Measurements from ENCODE around the gene TUBAL3.
"Not testable (repeated sequence)": the region's sequence is repeated elsewhere in the genome, so short reads cannot be mapped to it uniquely, and the experiment has no call there.

The TUBAL3 gene

GRCh38 chr10:5419466-5420094 is 15.0 kb upstream of the TUBAL3 start:
- DNase-seq, result no peak

DNA sequence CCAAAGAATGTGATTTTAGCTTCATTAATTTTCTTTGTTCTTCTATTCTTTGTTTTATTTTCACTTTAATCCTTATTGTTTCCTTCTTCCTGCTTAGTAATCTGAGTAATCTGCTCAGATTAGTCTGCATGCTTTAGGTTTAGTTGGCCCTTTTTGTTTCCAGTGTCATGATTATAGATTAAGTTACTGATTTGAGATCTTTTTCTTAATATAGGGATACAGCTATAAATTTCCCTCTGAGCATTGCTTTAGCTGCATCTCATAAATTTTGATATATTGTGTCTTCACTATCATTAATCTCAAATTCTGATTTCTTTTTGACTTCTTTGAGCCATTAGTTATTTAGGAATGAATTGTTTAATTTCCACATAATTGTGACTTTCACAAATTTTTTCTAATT is 14.0 kb upstream of the TUBAL3 start:
- no peak for DNase-seq

- no peak for DNase-seq
These were observed 12.4 kb upstream of the TUBAL3 start for GRCh38 chr10:5416981-5417380.

GRCh38 chr10:5413012-5413938 is 8.6 kb upstream of the TUBAL3 start:
- DNase-seq, result no peak

GRCh38 chr10:5412277-5412941 is 7.8 kb upstream of the TUBAL3 start, which contains the start of gene NET1:
TSS of gene NET1 (plus strand) at chr10:5412557. CDS start at chr10:5412693, 136 bp downstream.
- peak; percentile 85 for DNase-seq

DNA sequence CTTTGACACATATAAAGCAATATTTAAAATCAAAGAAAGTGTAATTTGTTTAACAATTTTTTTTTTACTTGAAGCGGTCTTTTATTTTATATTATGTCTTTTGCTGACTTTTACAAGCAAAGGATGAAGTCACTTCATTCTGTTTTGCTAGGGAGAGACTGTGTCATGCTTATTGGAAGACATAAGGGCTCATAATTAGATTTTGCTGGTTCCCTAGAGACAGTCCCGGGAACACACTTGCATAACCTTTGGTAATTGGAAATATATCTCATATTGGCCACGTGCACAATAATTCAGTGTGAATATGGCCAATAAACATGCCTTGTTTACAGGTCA is 7.3 kb upstream of the TUBAL3 start:
- DNase-seq, result no peak

GRCh38 chr10:5410787-5411186 is 6.2 kb upstream of the TUBAL3 start:
- not testable (repeated sequence) for DNase-seq

DNA sequence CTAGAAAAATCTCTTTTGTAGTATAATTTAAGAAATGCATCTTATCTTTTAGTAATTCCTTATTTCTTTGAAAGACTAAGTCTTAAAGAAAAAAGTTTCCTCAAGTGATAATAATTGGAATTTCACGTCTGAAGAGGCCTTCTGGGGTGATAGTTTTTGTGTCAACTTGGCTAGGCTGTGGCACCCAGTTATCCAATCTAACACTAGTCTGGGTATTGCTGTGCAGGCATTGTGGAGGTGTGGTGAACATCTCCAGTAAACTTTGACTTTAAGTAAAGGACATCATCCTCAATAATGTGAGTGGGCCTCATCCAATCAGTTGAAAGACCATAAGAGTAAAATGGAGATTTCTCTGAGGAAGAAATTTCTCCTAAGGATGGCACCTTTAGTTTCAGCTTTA is 2.3 kb upstream of the TUBAL3 start:
- DNase-seq, result no peak

DNA sequence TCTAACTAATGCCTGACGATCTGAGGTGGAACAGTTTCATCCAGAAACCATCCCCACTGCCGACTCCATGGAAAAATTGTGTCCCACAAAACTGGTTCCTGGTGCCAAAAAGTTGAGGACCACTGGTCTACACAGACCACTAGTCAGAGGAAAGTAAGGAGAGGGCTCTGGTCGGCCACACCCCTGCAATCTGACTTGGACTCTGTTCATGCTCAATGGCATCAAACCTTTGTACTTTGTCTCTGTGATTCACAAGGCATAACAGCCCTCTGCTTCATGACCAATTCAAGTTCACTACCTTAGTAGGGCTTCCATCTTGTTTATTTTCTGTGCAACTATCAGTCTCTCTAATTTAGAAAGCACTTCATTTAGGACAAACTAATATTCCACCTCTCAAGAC is 1.8 kb downstream of the TUBAL3 start:
- no peak for DNase-seq

DNA sequence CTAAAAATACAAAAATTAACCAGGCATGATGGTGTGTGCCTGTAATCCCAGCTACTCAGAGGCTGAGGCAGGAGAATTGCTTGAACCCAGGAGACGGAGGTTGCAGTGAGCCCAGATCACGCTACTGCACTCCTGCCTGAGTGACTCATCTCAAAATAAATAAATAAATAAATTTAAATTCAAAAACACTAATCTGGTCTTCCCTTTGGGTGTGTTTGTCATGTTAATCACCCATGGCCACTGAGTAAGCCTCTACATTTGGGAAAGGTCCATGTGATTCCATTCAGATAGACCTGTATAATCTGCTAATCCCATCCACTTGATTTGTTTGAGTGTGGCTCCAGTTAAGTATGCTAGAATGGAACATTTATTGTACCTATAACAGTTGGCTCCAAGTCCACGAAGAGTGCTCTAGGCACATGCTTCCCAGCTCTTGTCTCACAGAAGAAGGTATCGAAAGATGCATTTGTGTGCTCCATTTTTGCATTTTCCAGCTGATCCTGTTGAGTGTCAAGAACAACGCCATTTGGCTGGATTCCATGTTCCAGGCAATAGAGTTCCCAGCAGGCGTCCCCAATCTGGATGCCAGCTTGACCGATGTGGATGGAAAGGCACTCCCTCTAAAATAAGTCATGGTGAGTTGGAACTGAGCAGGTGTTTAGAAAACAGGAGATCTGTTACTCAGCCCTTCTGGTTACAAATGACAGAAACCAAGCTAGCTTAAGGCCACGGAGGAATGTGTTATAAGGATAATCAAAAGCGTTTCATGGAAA is 4.0 kb downstream of the TUBAL3 start:
- no peak for DNase-seq

GRCh38 chr10:5399332-5399731 is 5.3 kb downstream of the TUBAL3 start:
- no peak for DNase-seq

DNA sequence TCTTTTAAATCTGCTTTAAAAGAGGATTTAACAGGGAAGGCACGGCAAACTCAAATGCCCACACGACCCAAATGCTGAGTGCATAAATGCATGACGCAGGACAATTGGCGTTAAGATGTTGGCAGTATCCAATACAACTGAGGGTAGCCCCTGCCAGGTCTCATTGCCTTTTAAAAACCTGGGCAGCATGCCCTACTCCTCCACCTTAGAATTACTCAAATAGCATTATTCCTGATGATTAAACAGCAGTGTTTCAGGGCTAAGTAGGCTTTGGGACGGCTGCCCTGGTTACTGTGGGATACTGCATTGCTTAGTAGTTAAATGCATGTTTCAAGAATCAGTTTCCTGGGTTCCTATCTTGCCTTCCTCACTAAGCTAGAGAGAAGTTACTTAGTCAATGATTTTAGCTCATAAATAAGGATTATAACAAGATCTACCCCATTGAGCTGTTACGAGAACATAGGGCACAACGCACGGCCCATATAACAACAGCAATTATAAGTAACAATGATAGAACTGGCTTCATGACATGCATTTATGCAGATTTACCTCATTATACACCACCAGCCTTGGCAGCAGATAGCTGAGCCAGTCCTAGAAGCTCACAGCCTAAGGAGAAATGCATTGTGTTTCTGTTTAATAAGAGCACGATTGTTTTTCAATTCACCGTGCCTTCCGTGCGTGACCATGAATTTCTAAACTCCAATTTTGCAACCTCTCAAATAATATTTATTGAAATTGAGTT is 7.9 kb downstream of the TUBAL3 start:
- DNase-seq, result no peak

DNA sequence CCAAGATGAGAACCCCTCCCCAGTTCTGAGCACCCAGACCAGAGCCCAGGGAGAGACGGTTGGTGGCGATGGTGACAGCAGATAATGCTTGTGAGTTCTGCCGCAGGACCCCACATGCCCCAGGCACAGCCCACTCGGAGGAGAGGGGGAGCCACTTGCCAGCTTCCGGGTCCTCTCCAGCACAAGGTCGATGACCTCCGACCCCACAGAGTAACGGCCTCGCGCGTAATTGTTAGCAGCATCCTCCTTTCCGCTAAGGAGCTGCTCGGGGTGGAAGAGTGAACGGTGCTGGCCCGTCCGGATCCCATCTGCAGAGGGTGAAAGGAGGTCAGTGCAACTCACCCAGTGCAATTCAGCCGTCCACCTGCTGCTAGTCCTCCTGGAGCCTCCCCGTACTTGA is 9.5 kb downstream of the TUBAL3 start:
- DNase-seq, result no peak

GRCh38 chr10:5393529-5393928 is 11.1 kb downstream of the TUBAL3 start:
- DNase-seq, result no peak

DNA sequence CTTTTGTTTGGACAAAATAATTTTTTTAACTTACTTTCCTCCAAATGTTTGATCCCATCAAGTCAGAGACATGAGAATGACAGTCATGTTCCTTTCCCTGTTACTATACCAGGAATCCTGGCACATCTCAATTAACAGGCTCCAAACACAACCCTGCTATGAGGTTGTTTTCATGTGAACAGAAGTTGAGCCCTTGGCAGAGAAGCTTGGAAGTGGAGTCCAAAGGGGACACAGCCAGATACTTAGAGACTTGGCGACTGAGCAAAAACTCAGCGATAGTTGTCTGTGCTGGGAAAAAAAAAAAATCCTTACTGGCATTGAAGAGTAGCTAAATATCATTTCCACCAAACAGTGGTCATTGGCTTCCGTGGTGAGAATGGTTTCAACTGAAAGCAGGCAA is 12.8 kb downstream of the TUBAL3 start:
- no peak for DNase-seq

DNA sequence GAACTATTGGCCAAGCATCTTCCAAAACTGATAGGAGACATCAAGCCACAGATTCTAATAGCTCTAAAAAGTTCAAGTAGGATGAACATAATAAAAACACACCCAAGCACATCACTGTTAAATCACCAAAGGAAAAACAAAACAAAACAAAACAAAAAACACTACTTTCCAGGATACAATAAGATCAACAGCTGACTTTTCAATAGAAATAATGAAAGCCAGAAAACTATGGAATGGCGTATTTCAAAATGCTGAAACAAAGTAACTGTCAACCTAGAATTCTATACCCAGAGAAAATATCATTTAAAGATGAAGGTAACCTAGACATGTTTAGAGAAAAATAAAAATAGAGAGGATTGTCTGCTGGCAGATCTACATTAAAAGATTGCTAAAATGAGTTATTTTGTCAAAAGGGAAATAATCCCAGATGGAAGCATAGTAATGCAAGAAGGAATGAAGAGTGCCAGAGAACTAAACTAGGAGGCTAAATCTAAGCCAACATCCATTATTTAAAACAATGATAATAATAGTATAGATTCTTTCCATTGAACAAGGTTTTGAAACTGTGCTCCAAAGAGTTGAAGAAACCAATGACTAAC is 13.9 kb downstream of the TUBAL3 start:
- no peak for DNase-seq

DNA sequence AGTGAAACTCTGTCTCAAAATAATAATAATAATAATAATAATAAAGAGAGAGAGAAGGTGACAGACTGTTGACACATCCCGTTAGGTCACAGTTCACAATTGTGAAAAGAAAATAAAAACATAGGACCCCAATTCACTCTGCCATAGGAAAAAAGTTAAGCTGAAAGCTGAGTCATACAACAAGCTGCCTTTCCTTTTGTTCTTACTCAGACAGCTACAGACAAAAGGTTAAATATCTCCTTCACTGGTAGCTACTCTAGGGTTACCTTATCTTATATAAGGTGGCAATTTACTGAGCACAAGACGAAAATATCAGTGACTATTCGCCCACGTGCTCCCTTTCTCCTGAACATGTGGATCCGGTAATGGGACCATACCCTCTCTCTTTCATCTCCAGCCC is 17.5 kb downstream of the TUBAL3 start:
- no peak for DNase-seq

- DNase-seq, result no peak
These were observed 19.4 kb downstream of the TUBAL3 start for GRCh38 chr10:5385224-5385623.

- no peak for DNase-seq
These were observed 23.4 kb downstream of the TUBAL3 start for GRCh38 chr10:5381187-5381586.

DNA sequence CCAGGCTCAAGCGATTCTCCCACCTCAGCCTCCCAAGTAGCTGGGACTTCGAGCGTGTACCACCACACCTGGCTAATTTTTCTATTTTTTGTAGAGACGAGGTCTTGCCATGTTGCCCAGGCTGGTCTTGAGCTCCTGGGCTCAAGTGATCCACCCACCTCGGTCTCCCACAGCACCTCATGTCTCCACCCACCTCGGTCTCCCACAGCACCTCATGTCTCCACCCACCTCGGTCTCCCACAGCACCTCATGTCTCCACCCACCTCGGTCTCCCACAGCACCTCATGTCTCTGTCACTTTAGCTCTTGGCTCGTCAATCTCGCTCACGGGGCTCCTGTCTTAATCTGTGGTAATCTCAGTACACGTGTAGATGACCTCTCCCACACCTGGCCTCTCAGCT is 24.2 kb downstream of the TUBAL3 start:
- not testable (repeated sequence) for DNase-seq

- DNase-seq, result not testable (repeated sequence)
These were observed 25.4 kb downstream of the TUBAL3 start for GRCh38 chr10:5379202-5379601.

DNA sequence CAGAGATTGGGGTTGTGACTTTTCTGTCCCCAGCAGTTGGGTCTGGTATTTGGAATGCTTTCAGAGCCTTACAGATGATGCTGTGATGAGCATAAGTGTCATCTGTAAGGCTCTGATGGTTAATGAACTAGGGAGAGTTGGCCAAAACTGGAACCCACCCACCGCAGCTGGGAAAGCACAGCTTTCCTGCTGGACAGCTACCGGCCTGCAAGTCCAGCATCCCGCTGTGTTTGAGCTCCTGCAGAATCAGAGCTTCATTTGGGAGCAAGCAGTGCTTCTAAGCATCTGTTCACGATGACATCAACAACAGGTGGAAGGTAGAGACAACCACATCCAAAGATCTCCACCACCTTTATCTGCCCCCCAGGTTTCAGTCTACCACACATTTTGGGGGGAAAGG is 28.2 kb downstream of the TUBAL3 start:
- DNase-seq, result no peak
